GM19452 (cell line): ENCODE data around the gene LGALS3.

ENCODE experiments used
- ATAC-seq: cut with Tn5 transposase; IDR thresholded peaks from one replicate; pipeline ENCODE4 v1.9.1; 2021; ENCODE audit not compliant: unreplicated experiment

Gene LGALS3

GRCh38 chr14:55129428-55130195, 560 bp downstream of the LGALS3 start:
- ATAC-seq = peak; percentile 57

GRCh38 chr14:55130196-55130550, 1.1 kb downstream of the LGALS3 start:
- no peak for ATAC-seq

- no peak for ATAC-seq
Observed at GRCh38 chr14:55131370-55132137, 2.5 kb downstream of the LGALS3 start.

GRCh38 chr14:55133416-55133815, 4.4 kb downstream of the LGALS3 start:
- ATAC-seq = no peak

GRCh38 chr14:55136241-55136640, 7.2 kb downstream of the LGALS3 start:
- ATAC-seq = no peak

GRCh38 chr14:55136885-55137786, 8.1 kb downstream of the LGALS3 start:
- ATAC-seq = no peak

GRCh38 chr14:55138091-55138490, 9.0 kb downstream of the LGALS3 start:
- ATAC-seq = no peak

GRCh38 chr14:55139141-55139540, 10.1 kb downstream of the LGALS3 start:
- ATAC-seq = no peak

GRCh38 chr14:55139696-55140509, 10.9 kb downstream of the LGALS3 start:
- ATAC-seq = no peak

- no peak for ATAC-seq
Observed at GRCh38 chr14:55141825-55142224, 12.8 kb downstream of the LGALS3 start.

- no peak for ATAC-seq
Observed at GRCh38 chr14:55142466-55142865, 13.4 kb downstream of the LGALS3 start.

GRCh38 chr14:55146425-55146824, 17.4 kb downstream of the LGALS3 start:
- no peak for ATAC-seq

GRCh38 chr14:55151601-55152000, 22.5 kb downstream of the LGALS3 start:
- ATAC-seq = no peak

- ATAC-seq = no peak
Observed at GRCh38 chr14:55152052-55152753, 23.2 kb downstream of the LGALS3 start.

- ATAC-seq = no peak
Observed at GRCh38 chr14:55153951-55154350, 24.9 kb downstream of the LGALS3 start.

GRCh38 chr14:55157080-55157479, 28.0 kb downstream of the LGALS3 start:
- ATAC-seq = no peak

- ATAC-seq = no peak
Observed at GRCh38 chr14:55158412-55158811, 29.4 kb downstream of the LGALS3 start.

GRCh38 chr14:55160989-55161388, 31.9 kb downstream of the LGALS3 start:
- ATAC-seq = no peak

GRCh38 chr14:55170526-55170925, 41.5 kb downstream of the LGALS3 start:
- ATAC-seq = no peak

GRCh38 chr14:55180006-55180405, 51.0 kb downstream of the LGALS3 start:
- no peak for ATAC-seq
